ENCODE results near the gene SLIT3.

GRCh38 chr5:168686837-168687236 lies 614.1 kb downstream of the SLIT3 start:
- TF ChIP-seq POLR2A (IDR thresholded peaks at IDR 0.05; ENCODE audit: extremely low read depth, insufficient read length) (no peak), CTCF (IDR thresholded peaks at IDR 0.05; ENCODE audit: low read depth, low read length) (no peak), MYC (IDR thresholded peaks at IDR 0.05; ENCODE audit: low read depth, low read length) (no peak), MAX (IDR thresholded peaks at IDR 0.05; ENCODE audit: low read depth, low read length) (no peak)

Data from NB4 (cell line).